GM12872 (cell line): Measurements from ENCODE around the gene FZR1.

Source experiments
- TF ChIP-seq, protein P1 (sequence below): IDR thresholded peaks from 3 replicates; pipeline ENCODE4 v1.5.1; 2011; ENCODE audit warnings: low read depth, mild to moderate bottlenecking, low read length, moderate library complexity; ENCODE audit not compliant: insufficient read depth

FZR1 gene

DNA sequence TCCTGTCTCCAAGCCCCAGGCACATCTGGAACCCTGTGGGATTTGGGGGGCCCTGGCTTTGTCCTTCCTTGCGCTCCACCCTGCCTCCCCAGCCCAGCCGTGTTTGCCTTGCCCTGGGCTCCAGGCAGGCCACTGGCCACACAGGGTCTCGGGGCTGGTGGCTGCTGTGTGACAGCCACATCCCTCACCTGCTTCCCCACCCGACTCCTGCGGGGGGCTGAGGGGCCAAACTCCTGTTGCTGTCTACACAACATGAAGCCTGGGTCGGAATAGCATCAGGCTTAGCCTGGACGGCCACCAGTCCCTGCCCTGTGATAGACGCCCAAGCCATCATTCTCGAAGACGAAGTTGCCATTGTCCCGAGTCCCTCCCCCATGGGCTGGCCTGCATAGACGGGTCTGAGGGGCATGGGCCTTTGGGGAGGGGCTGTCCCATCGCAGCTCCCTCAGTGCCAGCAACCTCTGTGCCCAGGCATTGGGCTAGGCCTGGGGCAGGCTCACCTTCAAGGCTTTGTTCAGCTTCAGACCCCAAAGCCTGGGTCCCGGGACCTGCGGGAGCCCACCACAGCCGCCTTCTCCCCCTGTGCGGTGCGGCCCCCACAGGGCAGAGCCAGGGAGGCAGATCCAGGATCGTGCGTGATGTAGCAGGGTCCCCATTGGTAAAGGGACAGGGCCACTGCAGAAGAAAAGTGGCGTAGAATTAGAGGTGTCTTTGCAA is 17.4 kb downstream of the FZR1 start:
- TF ChIP-seq, protein P1, sequence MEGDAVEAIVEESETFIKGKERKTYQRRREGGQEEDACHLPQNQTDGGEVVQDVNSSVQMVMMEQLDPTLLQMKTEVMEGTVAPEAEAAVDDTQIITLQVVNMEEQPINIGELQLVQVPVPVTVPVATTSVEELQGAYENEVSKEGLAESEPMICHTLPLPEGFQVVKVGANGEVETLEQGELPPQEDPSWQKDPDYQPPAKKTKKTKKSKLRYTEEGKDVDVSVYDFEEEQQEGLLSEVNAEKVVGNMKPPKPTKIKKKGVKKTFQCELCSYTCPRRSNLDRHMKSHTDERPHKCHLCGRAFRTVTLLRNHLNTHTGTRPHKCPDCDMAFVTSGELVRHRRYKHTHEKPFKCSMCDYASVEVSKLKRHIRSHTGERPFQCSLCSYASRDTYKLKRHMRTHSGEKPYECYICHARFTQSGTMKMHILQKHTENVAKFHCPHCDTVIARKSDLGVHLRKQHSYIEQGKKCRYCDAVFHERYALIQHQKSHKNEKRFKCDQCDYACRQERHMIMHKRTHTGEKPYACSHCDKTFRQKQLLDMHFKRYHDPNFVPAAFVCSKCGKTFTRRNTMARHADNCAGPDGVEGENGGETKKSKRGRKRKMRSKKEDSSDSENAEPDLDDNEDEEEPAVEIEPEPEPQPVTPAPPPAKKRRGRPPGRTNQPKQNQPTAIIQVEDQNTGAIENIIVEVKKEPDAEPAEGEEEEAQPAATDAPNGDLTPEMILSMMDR: no peak

DNA sequence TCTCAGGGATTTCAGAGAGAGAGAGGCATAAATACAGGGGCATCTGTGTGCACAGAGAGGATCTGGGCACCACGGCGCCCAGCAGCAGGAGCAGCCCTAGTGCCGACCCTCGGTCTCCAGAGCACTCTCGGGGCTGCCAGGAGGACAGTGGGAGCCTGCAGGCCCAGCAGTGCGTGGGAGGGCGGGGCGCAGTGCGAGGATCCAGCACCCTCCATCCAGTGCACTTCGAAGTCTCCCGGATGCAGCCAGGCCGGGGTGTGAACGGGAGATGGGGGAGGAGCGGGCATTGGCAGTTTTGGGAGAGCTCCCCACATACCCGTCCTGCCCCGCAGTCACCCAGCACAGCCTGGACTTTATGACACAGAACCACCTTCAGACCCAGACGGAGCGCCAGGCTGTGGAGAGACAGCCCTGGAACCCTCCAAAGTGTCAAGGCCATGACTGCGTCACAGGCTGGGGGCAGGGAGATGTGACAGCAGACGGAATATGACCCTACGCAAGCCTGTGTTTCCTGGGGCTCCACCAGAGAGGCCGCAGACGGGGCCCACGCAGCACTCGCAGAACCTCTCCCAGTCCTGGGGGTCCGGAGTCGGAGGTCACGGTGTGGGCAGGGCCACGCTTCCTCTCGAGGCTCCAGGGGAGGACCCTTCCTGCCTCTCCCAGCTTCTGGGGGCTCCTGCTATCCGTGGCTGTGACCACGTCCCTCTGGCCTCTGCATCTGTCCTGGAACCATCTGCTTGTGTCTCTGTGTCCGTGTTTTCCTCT is 18.1 kb downstream of the FZR1 start:
- TF ChIP-seq, protein P1: no peak

DNA sequence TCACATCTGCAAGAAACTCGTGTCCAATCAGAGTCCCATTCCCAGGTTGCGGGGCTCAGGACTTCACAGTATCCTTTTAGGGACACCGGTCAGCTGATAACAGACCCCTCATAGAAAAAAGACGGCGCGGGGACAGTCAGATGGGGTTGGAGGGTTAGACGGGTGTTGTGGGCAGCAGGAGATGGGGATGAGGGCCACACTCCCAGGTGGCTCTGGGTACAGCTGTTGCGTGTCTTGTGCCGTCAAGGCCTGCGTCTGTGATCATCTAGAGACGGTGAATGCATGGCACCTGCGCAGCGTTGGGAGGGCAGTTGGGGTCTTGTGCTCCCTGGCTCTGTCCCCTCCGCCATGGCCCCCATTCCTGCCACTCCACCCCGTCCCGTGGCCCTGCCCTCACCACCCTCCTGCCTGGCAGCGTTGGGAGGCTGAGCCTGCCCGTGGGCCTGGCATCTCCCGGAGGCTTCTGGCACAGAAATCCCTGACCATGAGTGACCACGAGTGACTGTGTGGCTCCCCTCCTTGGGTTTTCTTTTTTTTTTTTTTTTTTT is 18.9 kb downstream of the FZR1 start:
- TF ChIP-seq, protein P1: no peak

DNA sequence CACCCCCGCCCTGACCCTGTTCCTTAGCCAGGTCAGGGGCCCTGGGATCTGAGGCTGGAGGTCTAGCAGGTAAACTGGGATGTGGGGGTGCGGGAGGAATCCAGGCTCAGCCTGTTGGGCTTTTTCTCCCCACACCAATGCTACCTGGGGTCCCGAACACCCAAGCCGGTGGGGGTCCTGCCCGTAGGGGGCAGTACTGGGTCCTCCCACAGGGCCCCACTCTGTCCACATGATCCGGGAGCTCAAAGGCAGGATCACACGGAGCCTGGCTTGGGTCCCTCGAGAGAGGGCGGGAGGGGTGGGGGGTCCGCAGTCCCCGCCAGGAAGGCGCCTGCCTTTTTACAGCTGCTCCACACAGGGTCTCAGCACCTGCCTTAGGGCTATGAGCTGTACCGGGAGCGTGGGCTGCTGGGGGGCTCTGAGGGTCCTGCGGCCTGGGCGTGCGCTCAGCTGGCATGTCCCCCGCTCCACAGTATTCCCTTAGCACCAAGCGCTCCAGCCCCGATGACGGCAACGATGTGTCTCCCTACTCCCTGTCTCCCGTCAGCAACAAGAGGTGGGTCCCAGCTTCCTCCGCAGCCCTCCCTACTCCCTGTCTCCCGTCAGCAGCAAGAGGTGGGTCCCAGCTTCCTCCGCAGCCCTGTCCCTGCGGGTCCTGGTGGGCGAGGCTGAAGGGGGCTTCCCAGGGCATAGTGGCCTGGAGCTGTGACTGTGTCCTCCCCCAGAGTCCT is 20.6 kb downstream of the FZR1 start:
- TF ChIP-seq, protein P1: 0 out of 3 replicates have a peak, but pooled peaks have one; percentile 8

DNA sequence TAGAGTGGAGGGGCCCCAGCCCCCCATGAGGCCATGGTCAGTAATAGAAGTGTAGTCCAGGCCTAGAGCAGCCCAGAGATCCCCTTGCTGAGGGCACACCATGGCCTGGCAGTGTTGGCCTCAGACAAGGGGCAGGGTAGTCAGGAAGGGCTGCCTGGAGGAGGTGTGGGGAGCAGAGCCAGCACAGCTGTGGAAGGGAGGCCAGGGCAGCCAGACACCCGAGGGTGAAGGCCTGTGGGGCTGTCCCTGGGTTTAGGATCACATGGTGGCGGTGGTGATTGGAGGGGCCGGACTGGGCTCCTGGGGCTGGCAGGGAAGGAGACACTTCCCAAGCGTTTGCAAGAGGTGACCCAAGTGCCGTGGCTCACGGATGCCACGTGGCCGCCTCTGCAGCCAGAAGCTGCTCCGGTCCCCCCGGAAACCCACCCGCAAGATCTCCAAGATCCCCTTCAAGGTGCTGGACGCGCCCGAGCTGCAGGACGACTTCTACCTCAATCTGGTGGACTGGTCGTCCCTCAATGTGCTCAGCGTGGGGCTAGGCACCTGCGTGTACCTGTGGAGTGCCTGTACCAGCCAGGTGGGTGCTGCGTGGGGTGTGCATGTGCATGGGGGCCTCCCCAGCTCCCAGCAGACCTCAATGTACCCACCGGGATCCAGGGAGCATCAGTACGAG is 21.3 kb downstream of the FZR1 start:
- TF ChIP-seq, protein P1: no peak

DNA sequence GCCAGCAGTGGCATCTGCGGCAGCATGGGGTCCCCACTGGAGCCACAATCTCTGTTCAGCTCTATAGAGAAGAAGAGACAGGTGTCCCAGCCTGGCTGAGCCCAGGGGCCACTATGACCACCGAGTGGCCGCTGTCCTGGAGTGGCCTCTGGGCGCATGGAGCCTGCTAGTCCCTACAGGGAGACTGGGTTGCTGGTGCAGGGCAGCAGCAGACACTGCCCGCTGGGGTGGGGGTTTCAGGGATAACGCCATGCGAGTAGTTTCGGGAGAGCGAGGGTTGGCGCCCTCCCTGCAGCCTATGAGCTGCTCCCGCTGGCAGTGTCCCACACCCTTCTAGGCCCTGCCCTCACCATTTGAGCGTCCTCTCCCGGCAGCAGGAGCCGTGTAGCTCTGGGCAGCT is 22.0 kb downstream of the FZR1 start:
- TF ChIP-seq, protein P1: no peak
